ENCODE measurements around the gene PCDHB13.

- TF ChIP-seq EP300 (IDR thresholded peaks at IDR 0.05; ENCODE audit: low read depth in 2 of 2, low read length in 2 of 2): no peak
- TF ChIP-seq EP300 (CRISPR knock-in tag; IDR thresholded peaks at IDR 0.05; ENCODE audit: borderline replicate concordance): no peak
- no peak for TF ChIP-seq RFX1 (IDR thresholded peaks at IDR 0.05)
Measured at GRCh38 chr5:141236516-141237313, 23.0 kb downstream of the PCDHB13 start.

All from HepG2 (cell line).